RWPE2 (cell line): Measurements from ENCODE around the gene NSMCE3.

Source experiments
- ATAC-seq: fragments of 200-7000 bp; cut with Tn5 transposase; 3 replicates; pipeline ENCODE4 v1.9.1; 2021; ENCODE audit warnings: low read depth
- DNase-seq: peaks from one replicate; pipeline ENCODE4 v3.0.0-alpha.2; 2020; ENCODE audit warnings: low spot score
- H3K27ac ChIP-seq: fragments of 450-650 bp; 2 replicates; pipeline ENCODE4 v1.5.1; 2017; ENCODE audit warnings: mild to moderate bottlenecking; ENCODE audit not compliant: poor library complexity, severe bottlenecking
- H3K27me3 ChIP-seq: fragments of 250-450 bp; sonication (Bioruptor Pico); 2 replicates; pipeline ENCODE4 v1.5.1; 2021; ENCODE audit warnings: mild to moderate bottlenecking, moderate library complexity; ENCODE audit not compliant: insufficient read depth, poor library complexity, severe bottlenecking
- H3K36me3 ChIP-seq: fragments of 250-450 bp; sonication (Bioruptor Pico); 2 replicates; pipeline ENCODE4 v1.5.1; 2020; ENCODE audit warnings: low read depth, mild to moderate bottlenecking, moderate library complexity
- H3K4me1 ChIP-seq: fragments of 250-450 bp; sonication (Bioruptor Pico); 2 replicates; pipeline ENCODE4 v1.5.1; 2021; ENCODE audit warnings: mild to moderate bottlenecking, moderate library complexity; ENCODE audit not compliant: insufficient read depth, poor library complexity, severe bottlenecking
- H3K4me3 ChIP-seq: fragments of 250-450 bp; sonication (Bioruptor Pico); 2 replicates; pipeline ENCODE4 v1.5.1; 2021; ENCODE audit warnings: mild to moderate bottlenecking, moderate library complexity; ENCODE audit not compliant: severe bottlenecking
- H3K9me3 ChIP-seq: fragments of 250-450 bp; sonication (Bioruptor Pico); 2 replicates; pipeline ENCODE4 v1.5.1; 2021; ENCODE audit warnings: mild to moderate bottlenecking, moderate library complexity; ENCODE audit not compliant: severe bottlenecking
- TF ChIP-seq, protein P1 (sequence below): fragments of 450-650 bp; IDR thresholded peaks from one replicate; pipeline ENCODE4 v1.5.1; 2017; ENCODE audit warnings: mild to moderate bottlenecking, moderate library complexity; ENCODE audit not compliant: poor library complexity, severe bottlenecking

Gene NSMCE3

DNA sequence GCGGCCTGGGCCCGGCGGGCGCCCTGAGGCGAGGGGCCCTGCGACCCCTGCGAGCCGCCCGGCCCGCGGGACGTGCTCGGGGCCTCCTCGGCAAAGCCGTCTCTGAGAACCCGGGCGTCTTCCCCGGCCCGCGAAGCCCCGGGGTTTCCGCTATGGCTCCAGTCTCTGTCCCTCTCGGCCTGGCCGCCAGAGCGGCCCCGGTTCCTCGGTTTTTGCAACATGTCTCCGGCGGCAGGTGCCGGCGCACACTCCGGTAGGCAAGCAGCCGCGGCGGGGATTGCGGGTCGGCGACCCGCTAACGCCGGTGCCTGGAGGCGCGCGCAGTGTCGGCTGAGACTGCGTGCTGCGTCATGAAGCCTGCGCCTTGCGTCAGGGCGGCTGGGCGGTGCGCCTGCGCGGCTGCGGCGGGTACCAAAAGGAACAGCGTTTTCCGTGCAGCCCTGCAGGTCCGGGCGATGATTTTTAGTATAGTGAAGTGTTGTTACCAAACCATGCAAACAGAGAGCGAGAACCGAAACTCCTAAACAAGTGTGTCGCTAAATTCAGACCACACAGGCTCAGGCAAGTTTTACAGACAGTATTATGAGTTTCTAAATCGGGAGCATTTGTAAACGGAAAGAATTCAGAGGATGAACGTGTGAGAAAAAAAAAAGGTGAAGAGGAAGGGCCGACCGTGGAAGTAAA lies at the start of gene NSMCE3:
TSS of gene NSMCE3 (minus strand) at position 338 of the 684 bp plus-strand sequence. CDS start at position 221, 117 bp downstream.
- Histone ChIP-seq H3K27ac (peak within 1 kb of the TSS; percentile 75), H3K27me3 (no peaks in the 10 kb centered on the region), H3K9me3 (no peaks in the 10 kb centered on the region), H3K36me3 (no peaks in the 10 kb centered on the region), H3K4me1 (peaks cover 26% of the 10 kb centered on the region), H3K4me3 (peak within 1 kb of the TSS; percentile 61)
- TF ChIP-seq, protein P1, sequence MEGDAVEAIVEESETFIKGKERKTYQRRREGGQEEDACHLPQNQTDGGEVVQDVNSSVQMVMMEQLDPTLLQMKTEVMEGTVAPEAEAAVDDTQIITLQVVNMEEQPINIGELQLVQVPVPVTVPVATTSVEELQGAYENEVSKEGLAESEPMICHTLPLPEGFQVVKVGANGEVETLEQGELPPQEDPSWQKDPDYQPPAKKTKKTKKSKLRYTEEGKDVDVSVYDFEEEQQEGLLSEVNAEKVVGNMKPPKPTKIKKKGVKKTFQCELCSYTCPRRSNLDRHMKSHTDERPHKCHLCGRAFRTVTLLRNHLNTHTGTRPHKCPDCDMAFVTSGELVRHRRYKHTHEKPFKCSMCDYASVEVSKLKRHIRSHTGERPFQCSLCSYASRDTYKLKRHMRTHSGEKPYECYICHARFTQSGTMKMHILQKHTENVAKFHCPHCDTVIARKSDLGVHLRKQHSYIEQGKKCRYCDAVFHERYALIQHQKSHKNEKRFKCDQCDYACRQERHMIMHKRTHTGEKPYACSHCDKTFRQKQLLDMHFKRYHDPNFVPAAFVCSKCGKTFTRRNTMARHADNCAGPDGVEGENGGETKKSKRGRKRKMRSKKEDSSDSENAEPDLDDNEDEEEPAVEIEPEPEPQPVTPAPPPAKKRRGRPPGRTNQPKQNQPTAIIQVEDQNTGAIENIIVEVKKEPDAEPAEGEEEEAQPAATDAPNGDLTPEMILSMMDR = no peak
- peak; percentile 92 for DNase-seq
- ATAC-seq = peak; percentile 90

- DNase-seq (no peak), ATAC-seq (no peak)
- Histone ChIP-seq H3K27ac (no peak overlapping the region), H3K4me1 (peaks cover 5% of the 10 kb centered on the region), H3K9me3 (no peaks in the 10 kb centered on the region), H3K36me3 (no peaks in the 10 kb centered on the region), H3K27me3 (peaks cover 8% of the 10 kb centered on the region), H3K4me3 (no peak overlapping the region)
- TF ChIP-seq, protein P1 = no peak
Measured at GRCh38 chr15:29316422-29316821, 46.8 kb upstream of the NSMCE3 start.

GRCh38 chr15:29312387-29312786 lies 42.8 kb upstream of the NSMCE3 start:
- H3K4me3 ChIP-seq = no peak overlapping the region
- no peak overlapping the region for H3K27ac ChIP-seq
- peaks cover 4% of the 10 kb centered on the region for H3K27me3 ChIP-seq
- TF ChIP-seq, protein P1 = no peak
- ATAC-seq (peak; percentile 92), DNase-seq (no peak)
- H3K9me3 ChIP-seq = no peaks in the 10 kb centered on the region
- H3K4me1 ChIP-seq = peaks cover 5% of the 10 kb centered on the region
- no peaks in the 10 kb centered on the region for H3K36me3 ChIP-seq

DNA sequence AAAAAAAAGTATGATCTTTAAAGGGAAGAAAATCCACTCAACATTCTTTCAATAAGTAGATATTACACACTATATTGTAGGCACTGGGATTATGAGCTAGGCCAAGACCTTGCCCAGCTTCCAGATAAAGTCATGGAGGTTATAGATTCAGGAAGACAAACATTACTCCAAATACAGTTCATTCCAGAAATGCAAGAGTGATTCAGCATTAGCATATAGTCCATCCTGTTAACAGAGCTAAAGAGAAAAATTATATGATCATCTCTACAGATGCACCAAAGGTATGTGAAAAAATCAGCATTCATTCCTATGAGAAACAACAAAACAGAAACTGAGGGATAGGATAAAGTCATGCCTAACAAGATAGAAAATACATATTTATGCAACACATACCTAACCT lies 42.1 kb upstream of the NSMCE3 start:
- 0 out of 3 replicates have a peak, but pooled peaks have one; percentile 21 for ATAC-seq
- peaks cover 4% of the 10 kb centered on the region for H3K27me3 ChIP-seq
- peaks cover 5% of the 10 kb centered on the region for H3K4me1 ChIP-seq
- H3K36me3 ChIP-seq = no peaks in the 10 kb centered on the region
- no peak overlapping the region for H3K27ac ChIP-seq
- no peaks in the 10 kb centered on the region for H3K9me3 ChIP-seq
- no peak overlapping the region for H3K4me3 ChIP-seq
- no peak for DNase-seq
- TF ChIP-seq, protein P1 = no peak

- TF ChIP-seq, protein P1 = no peak
- DNase-seq (no peak), ATAC-seq (no peak)
- H3K36me3 ChIP-seq = no peaks in the 10 kb centered on the region
- no peak overlapping the region for H3K27ac ChIP-seq
- peaks cover 5% of the 10 kb centered on the region for H3K4me1 ChIP-seq
- no peak overlapping the region for H3K4me3 ChIP-seq
- no peaks in the 10 kb centered on the region for H3K9me3 ChIP-seq
- H3K27me3 ChIP-seq = no peaks in the 10 kb centered on the region
Measured at GRCh38 chr15:29309139-29309538, 39.5 kb upstream of the NSMCE3 start.
